GM12872 (cell line): ENCODE results near the gene FSIP1.

Experiments used
- CTCF ChIP-seq: IDR thresholded peaks from 3 replicates; pipeline ENCODE4 v1.5.1; 2011; ENCODE audit warnings: low read depth, mild to moderate bottlenecking, low read length, moderate library complexity; ENCODE audit not compliant: insufficient read depth

Gene FSIP1

GRCh38 chr15:39745415-39745814 lies 37.2 kb downstream of the FSIP1 start:
- TF ChIP-seq CTCF, result no peak

GRCh38 chr15:39744334-39745103 lies 38.1 kb downstream of the FSIP1 start:
- no peak for TF ChIP-seq CTCF

GRCh38 chr15:39743611-39744010 lies 39.0 kb downstream of the FSIP1 start:
- TF ChIP-seq CTCF, result no peak

- TF ChIP-seq CTCF, result no peak
These were observed 41.4 kb downstream of the FSIP1 start for GRCh38 chr15:39741258-39741657.

GRCh38 chr15:39738998-39739397 lies 43.6 kb downstream of the FSIP1 start:
- TF ChIP-seq CTCF, result no peak

GRCh38 chr15:39737196-39737550 lies 45.5 kb downstream of the FSIP1 start:
- TF ChIP-seq CTCF, result no peak

- TF ChIP-seq CTCF, result no peak
These were observed 46.0 kb downstream of the FSIP1 start for GRCh38 chr15:39736412-39737195.
